Endothelial cell of umbilical vein (primary cell): ENCODE data around the gene PGAP6. TPM values are rescaled to one million over a fixed set of nuclear protein-coding genes. Genes with fewer than 3 reads are reported as not detected.

ENCODE experiments used
- BruUV-seq: library from RNA; stranded (reverse); fragments of 400-500 nt; replicated peaks from 2 replicates; lab custom pipeline; 2021; lab: Mats Ljungman, UMichigan
- CTCF ChIA-PET: fragments of 300-600, 350-600 bp; sonication (Branson Sonifier 250); formaldehyde crosslinking; loops from one replicate; lab custom pipeline; 2021; ENCODE audit warnings: antibody characterized with exemption, inconsistent platforms; lab: Charles Lee
- POLR2A ChIA-PET: fragments of 300-600, 350-600 bp; sonication (Branson Sonifier 250); formaldehyde crosslinking; loops from one replicate; lab custom pipeline; 2021; ENCODE audit warnings: antibody characterized with exemption, inconsistent platforms; lab: Charles Lee
- DNase-seq: peaks from one replicate; pipeline ENCODE4 v3.0.0-alpha.2; 2011; ENCODE audit warnings: low read depth, low spot score
- FAIRE-seq: peaks from 2 replicates; lab custom pipeline; 2011; peaks lifted over from hg19 to GRCh38; lab: Jason Lieb, UNC
- H2AFZ ChIP-seq: 2 replicates; pipeline ENCODE4 v1.6.0; 2012; ENCODE audit warnings: low read depth, low read length, control low read depth, inconsistent platforms
- H3K27ac ChIP-seq: 2 replicates; pipeline ENCODE4 v1.5.1; 2011; ENCODE audit warnings: low read depth, mild to moderate bottlenecking, control low read depth, low read length, moderate library complexity; ENCODE audit not compliant: insufficient read depth
- H3K27me3 ChIP-seq, 2 experiments: 2 replicates each; pipeline versions ENCODE4 v1.6.0 to v1.6.1; 2011; ENCODE audit warnings: low read length in 2 of 2, mixed read lengths in 1 of 2; ENCODE audit not compliant: control insufficient read depth in 2 of 2, insufficient read depth in 2 of 2
- H3K36me3 ChIP-seq, 2 experiments: 2 replicates in 1 of 2; 3 replicates in 1 of 2; pipeline ENCODE4 v1.5.1; 2011; ENCODE audit warnings: low read length in 2 of 2, mild to moderate bottlenecking in 1 of 2, moderate library complexity in 1 of 2; ENCODE audit not compliant: control insufficient read depth in 2 of 2, insufficient read depth in 2 of 2; ENCODE audit errors: extremely low read depth in 1 of 2
- H3K4me1 ChIP-seq: 3 replicates; pipeline ENCODE4 v1.5.1; 2011; ENCODE audit warnings: mild to moderate bottlenecking, low read length; ENCODE audit not compliant: control insufficient read depth, insufficient read depth; ENCODE audit errors: extremely low read depth
- H3K4me2 ChIP-seq: 2 replicates; pipeline ENCODE4 v1.6.1; 2011; ENCODE audit warnings: low read length, control low read depth, mixed read lengths; ENCODE audit not compliant: insufficient read depth
- H3K4me3 ChIP-seq, 3 experiments: fragments of 200-600 bp in 1 of 3; sonication (generic), shearing (Covaris generic) in 1 of 3; replicated peaks in 1 of 3; 2 replicates each; pipeline ENCODE4 v1.5.1; 2011 to 2016; ENCODE audit warnings: control low read depth in 3 of 3, low read length in 3 of 3, mild to moderate bottlenecking in 2 of 3, inconsistent platforms in 1 of 3, low read depth in 1 of 3, moderate library complexity in 1 of 3; ENCODE audit not compliant: insufficient read depth in 1 of 3
- H3K79me2 ChIP-seq: 2 replicates; pipeline ENCODE4 v1.6.0; 2012; ENCODE audit warnings: low read length, inconsistent platforms; ENCODE audit not compliant: control insufficient read depth, insufficient read depth
- H3K9ac ChIP-seq: replicated peaks from 2 replicates; pipeline ENCODE3; 2011; ENCODE audit warnings: low read length, control low read depth; ENCODE audit not compliant: insufficient read depth; ENCODE audit errors: extremely low read depth
- H3K9me1 ChIP-seq: replicated peaks from 3 replicates; pipeline ENCODE4 v1.6.0; 2011; ENCODE audit warnings: mild to moderate bottlenecking, low read length; ENCODE audit not compliant: control insufficient read depth, insufficient read depth; ENCODE audit errors: extremely low read depth
- H3K9me3 ChIP-seq: replicated peaks from 2 replicates; pipeline ENCODE4 v1.5.1; 2012; ENCODE audit warnings: low read length, inconsistent platforms; ENCODE audit not compliant: control insufficient read depth, insufficient read depth
- H4K20me1 ChIP-seq: replicated peaks from 2 replicates; pipeline ENCODE3; 2011; ENCODE audit warnings: mild to moderate bottlenecking, low read length; ENCODE audit not compliant: control insufficient read depth, insufficient read depth; ENCODE audit errors: extremely low read depth
- EZH2 ChIP-seq: IDR thresholded peaks from 2 replicates; pipeline ENCODE4 v1.6.1; 2012; ENCODE audit warnings: borderline replicate concordance, low read depth, mild to moderate bottlenecking, moderate library complexity, low read length, inconsistent platforms; ENCODE audit not compliant: severe bottlenecking
- FOS ChIP-seq: IDR thresholded peaks from 2 replicates; pipeline ENCODE4 v1.6.1; 2011; ENCODE audit warnings: mild to moderate bottlenecking, low read length, moderate library complexity, borderline replicate concordance; ENCODE audit not compliant: insufficient read depth
- GATA2 ChIP-seq: IDR thresholded peaks from 2 replicates; pipeline ENCODE4 v1.7.0; 2011; ENCODE audit warnings: low read depth, mild to moderate bottlenecking, moderate library complexity, mixed read lengths, low read length; ENCODE audit not compliant: insufficient read length, insufficient read depth
- JUN ChIP-seq: IDR thresholded peaks from 2 replicates; pipeline ENCODE4 v1.6.1; 2011; ENCODE audit warnings: borderline replicate concordance, low read depth; ENCODE audit not compliant: insufficient read length, insufficient read depth
- MYC ChIP-seq: IDR thresholded peaks from one replicate; pipeline ENCODE4 v1.6.1; 2011; ENCODE audit warnings: mild to moderate bottlenecking, low read depth, low read length
- POLR2A ChIP-seq: IDR thresholded peaks from 2 replicates; pipeline ENCODE4 v1.6.1; 2012; ENCODE audit warnings: low read depth, mild to moderate bottlenecking, control low read depth, low read length
- POLR2AphosphoS5 ChIP-seq: IDR thresholded peaks from 2 replicates; pipeline ENCODE4 v1.6.1; 2012; ENCODE audit warnings: low read depth, mild to moderate bottlenecking, control low read depth, low read length, moderate library complexity; ENCODE audit not compliant: insufficient read depth
- dilution Hi-C: fragments of 300-500 bp; cut with MboI; formaldehyde crosslinking; loops from one replicate; pipeline ENCODE4 v1.15.0; 2019; ENCODE audit warnings: low sequenced_read_pairs; ENCODE audit not compliant: extremely low pct_ligation_motif_present
- intact Hi-C: fragments of 100-400 bp; cut with micrococcal nuclease; formaldehyde crosslinking; loops from one replicate; pipeline ENCODE4 v1.10.0; 2022
- polyA plus RNA-seq, 4 experiments: library from polyadenylated mRNA; depleted of rRNA in 3 of 4; stranded (reverse) in 3 of 4; unstranded in 1 of 4; fragments of >200 nt; gene quantifications; 2 replicates each; pipeline versions ENCODE4 v1.2.1 to v1.2.3, GENCODE V29; 2011 to 2012; ENCODE audit warnings: missing spikeins in 1 of 4
- total RNA-seq: library from RNA; stranded (reverse); gene quantifications from 2 replicates; pipeline ENCODE4 v1.2.3, GENCODE V29; 2021
- TF ChIP-seq, protein P1 (sequence below), 2 donors: IDR thresholded peaks; 1 replicate in 1 of 2; 2 replicates in 1 of 2; pipeline ENCODE4 v1.5.1; 2011; ENCODE audit warnings: low read length in 2 of 2, mild to moderate bottlenecking in 2 of 2, moderate library complexity in 2 of 2, control low read depth in 1 of 2, inconsistent platforms in 1 of 2, low read depth in 1 of 2; ENCODE audit not compliant: insufficient read depth in 1 of 2; ENCODE audit errors: extremely low read depth in 1 of 2
- TF ChIP-seq, protein P2 (sequence below): IDR thresholded peaks from 2 replicates; pipeline ENCODE4 v1.6.1; 2011; ENCODE audit not compliant: insufficient read depth, insufficient read length

PGAP6 gene
- total and polyA plus RNA-seq, 2 donors (not counting 3 experiments of a cell fraction or from before 2014, with no cell fraction given), result 89.8 to 365 TPM

DNA sequence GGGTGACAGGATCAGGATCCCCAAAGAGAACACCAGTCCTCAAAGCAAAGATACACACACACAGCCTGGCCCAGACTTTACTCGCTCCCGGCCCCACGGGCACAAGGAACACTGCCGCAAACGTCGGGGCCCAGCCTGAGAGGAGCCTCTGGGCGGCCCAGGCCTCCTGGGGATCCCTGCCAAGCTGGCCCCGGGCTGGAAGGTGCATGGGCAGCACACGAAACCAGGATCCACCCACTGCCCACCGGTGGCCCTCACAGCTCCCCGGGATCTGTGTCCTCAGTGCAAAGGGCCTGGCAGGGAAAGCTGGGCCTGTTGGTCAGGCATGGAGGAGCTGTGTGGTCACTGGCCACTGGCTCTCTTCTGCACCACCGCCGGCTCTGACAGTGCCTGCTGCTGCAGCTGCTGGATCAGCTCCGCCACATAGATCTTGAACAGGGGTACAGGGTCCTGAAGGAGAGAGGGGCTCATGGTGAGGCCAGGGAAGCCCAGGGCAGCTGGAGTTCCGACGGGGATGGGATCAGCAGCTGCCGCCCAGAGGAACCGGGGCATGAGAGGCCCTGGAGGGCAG, 14.4 kb downstream of the PGAP6 start:
- H3K9ac ChIP-seq, result no peak overlapping the region
- no peaks in the 10 kb centered on the region for H3K27me3 ChIP-seq
- TF ChIP-seq MYC (no peak), FOS (no peak), GATA2 (no peak), JUN (no peak), POLR2A (no peak), POLR2AphosphoS5 (no peak), EZH2 (no peak)
- TF ChIP-seq, protein P1, sequence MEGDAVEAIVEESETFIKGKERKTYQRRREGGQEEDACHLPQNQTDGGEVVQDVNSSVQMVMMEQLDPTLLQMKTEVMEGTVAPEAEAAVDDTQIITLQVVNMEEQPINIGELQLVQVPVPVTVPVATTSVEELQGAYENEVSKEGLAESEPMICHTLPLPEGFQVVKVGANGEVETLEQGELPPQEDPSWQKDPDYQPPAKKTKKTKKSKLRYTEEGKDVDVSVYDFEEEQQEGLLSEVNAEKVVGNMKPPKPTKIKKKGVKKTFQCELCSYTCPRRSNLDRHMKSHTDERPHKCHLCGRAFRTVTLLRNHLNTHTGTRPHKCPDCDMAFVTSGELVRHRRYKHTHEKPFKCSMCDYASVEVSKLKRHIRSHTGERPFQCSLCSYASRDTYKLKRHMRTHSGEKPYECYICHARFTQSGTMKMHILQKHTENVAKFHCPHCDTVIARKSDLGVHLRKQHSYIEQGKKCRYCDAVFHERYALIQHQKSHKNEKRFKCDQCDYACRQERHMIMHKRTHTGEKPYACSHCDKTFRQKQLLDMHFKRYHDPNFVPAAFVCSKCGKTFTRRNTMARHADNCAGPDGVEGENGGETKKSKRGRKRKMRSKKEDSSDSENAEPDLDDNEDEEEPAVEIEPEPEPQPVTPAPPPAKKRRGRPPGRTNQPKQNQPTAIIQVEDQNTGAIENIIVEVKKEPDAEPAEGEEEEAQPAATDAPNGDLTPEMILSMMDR (IDR thresholded peaks at IDR 0.05; ENCODE audit: extremely low read depth in 1 of 2, insufficient read depth in 1 of 2, low read depth in 1 of 2, low read length in 2 of 2), result no peak
- TF ChIP-seq, protein P2, sequence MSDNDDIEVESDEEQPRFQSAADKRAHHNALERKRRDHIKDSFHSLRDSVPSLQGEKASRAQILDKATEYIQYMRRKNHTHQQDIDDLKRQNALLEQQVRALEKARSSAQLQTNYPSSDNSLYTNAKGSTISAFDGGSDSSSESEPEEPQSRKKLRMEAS, result no peak
- no peak overlapping the region for H3K4me3 ChIP-seq
- CTCF ChIA-PET, result no interaction called here
- DNase-seq, result no peak
- no peak overlapping the region for H3K27ac ChIP-seq
- no peak overlapping the region for H2AFZ ChIP-seq
- intact Hi-C loops (no loop called here), dilution Hi-C loops (no loop called here)
- no peak overlapping the region for H3K4me2 ChIP-seq
- no peak for FAIRE-seq
- H3K9me3 ChIP-seq, result no peaks in the 10 kb centered on the region
- peaks cover 0 to 27% of the 10 kb centered on the region in 2 experiments for H3K36me3 ChIP-seq
- TSS peak; percentile 5 for BruUV-seq
- no peaks in the 10 kb centered on the region for H3K9me1 ChIP-seq
- no peaks in the 10 kb centered on the region for H4K20me1 ChIP-seq
- POLR2A ChIA-PET, result no interaction called here
- H3K79me2 ChIP-seq, result no peaks in the 10 kb centered on the region
- peaks cover 8% of the 10 kb centered on the region for H3K4me1 ChIP-seq
